ENCODE measurements around the gene TMEM178B.

Gene TMEM178B

GRCh38 chr7:141468341-141468740, 394.5 kb downstream of the TMEM178B start:
- no peak for DNase-seq (ENCODE audit: low read depth in 2 of 2)

- DNase-seq (ENCODE audit: low read depth in 2 of 2): no peak
Observed at GRCh38 chr7:141475679-141476078, 401.8 kb downstream of the TMEM178B start.

GRCh38 chr7:141477865-141478264, 404.0 kb downstream of the TMEM178B start:
- DNase-seq (ENCODE audit: low read depth in 2 of 2): no peak

GRCh38 chr7:141478845-141479244, 405.0 kb downstream of the TMEM178B start:
- DNase-seq (ENCODE audit: low read depth in 2 of 2): no peak

GRCh38 chr7:141480953-141481352, 407.1 kb downstream of the TMEM178B start:
- no peak for DNase-seq (ENCODE audit: low read depth in 2 of 2)

- no peak for DNase-seq (ENCODE audit: low read depth in 2 of 2)
Observed at GRCh38 chr7:141481971-141482370, 408.1 kb downstream of the TMEM178B start.

GRCh38 chr7:141483044-141483443, 409.2 kb downstream of the TMEM178B start:
- DNase-seq (ENCODE audit: low read depth in 2 of 2): no peak

- no peak for DNase-seq (ENCODE audit: low read depth in 2 of 2)
Observed at GRCh38 chr7:141484907-141485306, 411.0 kb downstream of the TMEM178B start.

GRCh38 chr7:141486959-141487358, 413.1 kb downstream of the TMEM178B start:
- DNase-seq (ENCODE audit: low read depth in 2 of 2): no peak

GRCh38 chr7:141490474-141490873, 416.6 kb downstream of the TMEM178B start:
- DNase-seq (ENCODE audit: low read depth in 2 of 2): no peak

GRCh38 chr7:141495057-141495456, 421.2 kb downstream of the TMEM178B start:
- no peak for DNase-seq (ENCODE audit: low read depth in 2 of 2)

GRCh38 chr7:141497391-141497790, 423.5 kb downstream of the TMEM178B start:
- DNase-seq (ENCODE audit: low read depth in 2 of 2): no peak

GRCh38 chr7:141500608-141501007, 426.7 kb downstream of the TMEM178B start:
- DNase-seq (ENCODE audit: low read depth in 2 of 2): no peak

GRCh38 chr7:141501451-141501850, 427.6 kb downstream of the TMEM178B start:
- DNase-seq (ENCODE audit: low read depth in 2 of 2): no peak

GRCh38 chr7:141511316-141511675, 437.4 kb downstream of the TMEM178B start:
- DNase-seq (ENCODE audit: low read depth in 2 of 2): no peak

- DNase-seq (ENCODE audit: low read depth in 2 of 2): no peak
Observed at GRCh38 chr7:141511676-141512396, 438.0 kb downstream of the TMEM178B start.

GRCh38 chr7:141512597-141512996, 438.7 kb downstream of the TMEM178B start:
- no peak for DNase-seq (ENCODE audit: low read depth in 2 of 2)

- no peak for DNase-seq (ENCODE audit: low read depth in 2 of 2)
Observed at GRCh38 chr7:141513720-141514119, 439.9 kb downstream of the TMEM178B start.

GRCh38 chr7:141515941-141516340, 442.1 kb downstream of the TMEM178B start:
- no peak for DNase-seq (ENCODE audit: low read depth in 2 of 2)

GRCh38 chr7:141519623-141520022, 445.8 kb downstream of the TMEM178B start:
- DNase-seq (ENCODE audit: low read depth in 2 of 2): no peak

GRCh38 chr7:141522657-141523342, 448.9 kb downstream of the TMEM178B start:
- DNase-seq (ENCODE audit: low read depth in 2 of 2): no peak

GRCh38 chr7:141525973-141526514, 452.2 kb downstream of the TMEM178B start:
- DNase-seq (ENCODE audit: low read depth in 2 of 2): no peak

GRCh38 chr7:141527076-141527475, 453.2 kb downstream of the TMEM178B start:
- DNase-seq (ENCODE audit: low read depth in 2 of 2): no peak
